ENCODE data around the gene SYNE1. TPM values are rescaled to one million over a fixed set of nuclear protein-coding genes. Genes with fewer than 3 reads are reported as not detected.

SYNE1 gene
- total and polyA plus RNA-seq, 9 donors = 70.4 to 279 (median 154) TPM

- no peaks in the 10 kb centered on the region for H3K4me1 ChIP-seq (ENCODE audit: insufficient read depth)
- intact Hi-C loops (cut with DNase I) = no loop called here
Observed at GRCh38 chr6:152454003-152454402, 183.2 kb downstream of the SYNE1 start.

GRCh38 chr6:152453421-152453820 is 183.7 kb downstream of the SYNE1 start:
- Histone ChIP-seq H3K4me1 (ENCODE audit: insufficient read depth) (no peaks in the 10 kb centered on the region), H3K9me3 (no peaks in the 10 kb centered on the region), H3K27me3 (no peaks in the 10 kb centered on the region), H3K27ac (no peak overlapping the region), H3K4me3 (no peak overlapping the region), H3K36me3 (no peaks in the 10 kb centered on the region)
- intact Hi-C loops (cut with DNase I) = no loop called here
- TF ChIP-seq CTCF (IDR thresholded peaks at IDR 0.05) = no peak
- no peak for TF ChIP-seq POLR2A (IDR thresholded peaks at IDR 0.05)
- no peak for TF ChIP-seq EP300 (IDR thresholded peaks at IDR 0.05)
- 84 to 89% (median 85%) methylated on average over 7 of the region's 7 CpGs for WGBS, 3 donors
- DNase-seq = no peak

More at GRCh38 chr6:152454003-152454402, 183.2 kb downstream of the SYNE1 start:
- no peaks in the 10 kb centered on the region for H3K36me3 ChIP-seq
- H3K9me3 ChIP-seq = no peaks in the 10 kb centered on the region
- H3K4me3 ChIP-seq = no peak overlapping the region
- TF ChIP-seq POLR2A (IDR thresholded peaks at IDR 0.05) (no peak), CTCF (IDR thresholded peaks at IDR 0.05) (no peak), EP300 (IDR thresholded peaks at IDR 0.05) (no peak)
- H3K27me3 ChIP-seq = no peaks in the 10 kb centered on the region
- WGBS, 3 donors = 94 to 95% (median 94%) methylated on average over 3 of the region's 3 CpGs
- no peak overlapping the region for H3K27ac ChIP-seq
- DNase-seq = no peak

- Histone ChIP-seq H3K9me3 (no peaks in the 10 kb centered on the region), H3K27ac (no peak overlapping the region), H3K4me1 (ENCODE audit: insufficient read depth) (no peaks in the 10 kb centered on the region), H3K27me3 (no peaks in the 10 kb centered on the region), H3K4me3 (no peak overlapping the region), H3K36me3 (no peaks in the 10 kb centered on the region)
- DNase-seq = no peak
- WGBS, 3 donors = 97 to 98% (median 97%) methylated on average over 7 of the region's 7 CpGs
- TF ChIP-seq EP300 (IDR thresholded peaks at IDR 0.05) (no peak), CTCF (IDR thresholded peaks at IDR 0.05) (no peak), POLR2A (IDR thresholded peaks at IDR 0.05) (no peak)
- intact Hi-C loops (cut with DNase I) = no loop called here
Observed at GRCh38 chr6:152452639-152453038, 184.5 kb downstream of the SYNE1 start.

GRCh38 chr6:152450519-152450918 is 186.6 kb downstream of the SYNE1 start:
- Histone ChIP-seq H3K4me3 (no peak overlapping the region), H3K36me3 (no peaks in the 10 kb centered on the region), H3K4me1 (ENCODE audit: insufficient read depth) (no peaks in the 10 kb centered on the region), H3K9me3 (no peaks in the 10 kb centered on the region), H3K27me3 (no peaks in the 10 kb centered on the region), H3K27ac (no peak overlapping the region)
- DNase-seq = no peak
- TF ChIP-seq EP300 (IDR thresholded peaks at IDR 0.05) (no peak), POLR2A (IDR thresholded peaks at IDR 0.05) (no peak), CTCF (IDR thresholded peaks at IDR 0.05) (no peak)
- intact Hi-C loops (cut with DNase I) = no loop called here
- WGBS, 3 donors = 95 to 96% (median 96%) methylated on average over 4 of the region's 4 CpGs

Data from ovary (tissue), 9 donors.